ENCODE data around the gene HPF1. TPM values are rescaled to one million over a fixed set of nuclear protein-coding genes. Genes with fewer than 3 reads are reported as not detected.

HPF1 gene
- total RNA-seq, 1 experiment from 2014 or later: 34.3 TPM

- CTCF ChIA-PET: no interaction called here
Observed at GRCh38 chr4:169690787-169691186, 67.0 kb downstream of the HPF1 start.

GRCh38 chr4:169689681-169690080, 68.1 kb downstream of the HPF1 start:
- no peak overlapping the region for H3K4me3 Mint-ChIP-seq
- H3K27ac Mint-ChIP-seq: no peak overlapping the region
- ChIA-PET POLR2A (interaction anchor here (0.7 kb wide), 3 partner anchors 8 to 68 kb away, joined by 5 to 12 read pairs (median 7); partner anchors contain the start of gene HPF1), CTCF (no interaction called here)
- ATAC-seq (no peak), DNase-seq (ENCODE audit: low spot score) (no peak)
- no peaks in the 10 kb centered on the region for H3K4me1 Mint-ChIP-seq
- no peaks in the 10 kb centered on the region for H3K9me3 Mint-ChIP-seq
- H3K36me3 Mint-ChIP-seq: peaks cover 20% of the 10 kb centered on the region
- H3K27me3 Mint-ChIP-seq (ENCODE audit: low read depth): no peaks in the 10 kb centered on the region
- TF ChIP-seq E2F4 (CRISPR knock-in tag; IDR thresholded peaks at IDR 0.05; ENCODE audit: borderline replicate concordance, low read depth): no peak
- TF ChIP-seq, protein P1, sequence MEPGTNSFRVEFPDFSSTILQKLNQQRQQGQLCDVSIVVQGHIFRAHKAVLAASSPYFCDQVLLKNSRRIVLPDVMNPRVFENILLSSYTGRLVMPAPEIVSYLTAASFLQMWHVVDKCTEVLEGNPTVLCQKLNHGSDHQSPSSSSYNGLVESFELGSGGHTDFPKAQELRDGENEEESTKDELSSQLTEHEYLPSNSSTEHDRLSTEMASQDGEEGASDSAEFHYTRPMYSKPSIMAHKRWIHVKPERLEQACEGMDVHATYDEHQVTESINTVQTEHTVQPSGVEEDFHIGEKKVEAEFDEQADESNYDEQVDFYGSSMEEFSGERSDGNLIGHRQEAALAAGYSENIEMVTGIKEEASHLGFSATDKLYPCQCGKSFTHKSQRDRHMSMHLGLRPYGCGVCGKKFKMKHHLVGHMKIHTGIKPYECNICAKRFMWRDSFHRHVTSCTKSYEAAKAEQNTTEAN (CRISPR knock-in tag; IDR thresholded peaks at IDR 0.05): no peak
- no peak for TF ChIP-seq ZNF232 (CRISPR knock-in tag; IDR thresholded peaks at IDR 0.05)
- TF ChIP-seq RORB (CRISPR knock-in tag; IDR thresholded peaks at IDR 0.05): no peak
- TF ChIP-seq EMX1 (CRISPR knock-in tag; IDR thresholded peaks at IDR 0.05): no peak
- TF ChIP-seq GRHL2 (CRISPR knock-in tag; IDR thresholded peaks at IDR 0.05; ENCODE audit: insufficient replicate concordance, severe bottlenecking): no peak
- TF ChIP-seq, protein P2, sequence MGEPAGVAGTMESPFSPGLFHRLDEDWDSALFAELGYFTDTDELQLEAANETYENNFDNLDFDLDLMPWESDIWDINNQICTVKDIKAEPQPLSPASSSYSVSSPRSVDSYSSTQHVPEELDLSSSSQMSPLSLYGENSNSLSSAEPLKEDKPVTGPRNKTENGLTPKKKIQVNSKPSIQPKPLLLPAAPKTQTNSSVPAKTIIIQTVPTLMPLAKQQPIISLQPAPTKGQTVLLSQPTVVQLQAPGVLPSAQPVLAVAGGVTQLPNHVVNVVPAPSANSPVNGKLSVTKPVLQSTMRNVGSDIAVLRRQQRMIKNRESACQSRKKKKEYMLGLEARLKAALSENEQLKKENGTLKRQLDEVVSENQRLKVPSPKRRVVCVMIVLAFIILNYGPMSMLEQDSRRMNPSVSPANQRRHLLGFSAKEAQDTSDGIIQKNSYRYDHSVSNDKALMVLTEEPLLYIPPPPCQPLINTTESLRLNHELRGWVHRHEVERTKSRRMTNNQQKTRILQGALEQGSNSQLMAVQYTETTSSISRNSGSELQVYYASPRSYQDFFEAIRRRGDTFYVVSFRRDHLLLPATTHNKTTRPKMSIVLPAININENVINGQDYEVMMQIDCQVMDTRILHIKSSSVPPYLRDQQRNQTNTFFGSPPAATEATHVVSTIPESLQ (CRISPR knock-in tag; IDR thresholded peaks at IDR 0.05): no peak
- no peak for TF ChIP-seq NR1H2 (CRISPR knock-in tag; IDR thresholded peaks at IDR 0.05)
- TF ChIP-seq E2F1 (CRISPR knock-in tag; IDR thresholded peaks at IDR 0.05): no peak
- TF ChIP-seq ZNF219 (CRISPR knock-in tag; IDR thresholded peaks at IDR 0.05; ENCODE audit: borderline replicate concordance): no peak
- no peak for TF ChIP-seq HMGA2 (CRISPR knock-in tag; IDR thresholded peaks at IDR 0.05)
- no peak for TF ChIP-seq ZBTB21 (CRISPR knock-in tag; IDR thresholded peaks at IDR 0.05; ENCODE audit: borderline replicate concordance)
- no peak for TF ChIP-seq CREM (CRISPR knock-in tag; IDR thresholded peaks at IDR 0.05)
- TF ChIP-seq ATF2 (CRISPR knock-in tag; IDR thresholded peaks at IDR 0.05; ENCODE audit: borderline replicate concordance, low read depth): no peak
- TF ChIP-seq ZNF317 (CRISPR knock-in tag; IDR thresholded peaks at IDR 0.05; ENCODE audit: borderline replicate concordance, low read depth): no peak

More at GRCh38 chr4:169690787-169691186, 67.0 kb downstream of the HPF1 start:
- POLR2A ChIA-PET: no interaction called here
- Mint-ChIP-seq H3K27ac (no peak overlapping the region), H3K9me3 (no peaks in the 10 kb centered on the region), H3K4me1 (no peaks in the 10 kb centered on the region), H3K27me3 (ENCODE audit: low read depth) (no peaks in the 10 kb centered on the region), H3K4me3 (no peak overlapping the region), H3K36me3 (peaks cover 19% of the 10 kb centered on the region)
- DNase-seq (ENCODE audit: low spot score) (no peak), ATAC-seq (no peak)
- TF ChIP-seq, protein P2 (CRISPR knock-in tag; IDR thresholded peaks at IDR 0.05): no peak
- TF ChIP-seq PRDM15 (CRISPR knock-in tag; IDR thresholded peaks at IDR 0.05) (no peak), ZNF138 (CRISPR knock-in tag; conservative IDR thresholded peaks at IDR 0.05) (no peak)
